ENCODE data around the gene FAM168A. TPM values are rescaled to one million over a fixed set of nuclear protein-coding genes. Genes with fewer than 3 reads are reported as not detected.

Gene FAM168A
- polyA plus RNA-seq, 3 donors: 6.8 to 11.1 (median 10.0) TPM

DNA sequence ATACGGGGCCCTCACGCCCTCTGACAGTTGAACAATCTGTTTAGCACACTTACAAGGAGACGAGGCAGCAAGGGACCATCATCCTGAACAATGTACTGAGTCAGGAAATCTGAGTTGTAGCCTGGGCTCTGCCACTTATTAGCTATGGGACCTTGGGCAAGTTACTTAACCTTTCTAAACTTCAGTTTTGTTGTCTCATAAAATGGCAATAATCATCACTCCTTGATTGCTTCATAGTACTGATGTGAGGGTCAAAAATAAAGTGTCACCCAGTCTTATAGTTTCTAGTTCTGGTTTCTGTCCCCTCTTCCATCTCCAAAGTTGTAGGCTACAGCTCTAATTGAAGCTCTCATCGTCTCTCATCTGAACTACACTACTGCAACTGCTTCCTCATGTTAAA is 175.0 kb downstream of the FAM168A start:
- WGBS, 3 donors: 89 to 95% (median 92%) methylated on average over 4 of the region's 4 CpGs
- H3K27ac ChIP-seq (ENCODE audit: low read depth, low read length): no peak overlapping the region

DNA sequence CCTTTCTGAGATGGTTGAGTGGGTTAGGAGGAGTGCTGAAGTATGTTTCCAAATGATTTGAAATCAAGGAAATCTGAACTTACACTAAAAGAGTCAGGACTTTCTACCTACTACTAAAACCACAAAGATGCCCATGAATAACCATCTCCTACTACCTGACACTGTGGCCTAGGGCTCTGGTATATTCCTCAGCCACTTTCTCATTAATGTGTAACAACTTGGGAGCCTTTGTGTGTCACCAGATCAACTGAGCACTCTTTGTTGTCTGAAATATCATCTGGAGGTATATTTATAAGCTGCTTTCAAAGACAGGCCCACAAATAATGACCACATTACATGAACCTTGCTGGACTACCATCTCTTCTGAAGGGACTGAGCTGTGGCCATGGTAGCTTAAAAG is 177.8 kb downstream of the FAM168A start:
- no peak overlapping the region for H3K27ac ChIP-seq (ENCODE audit: low read depth, low read length)

DNA sequence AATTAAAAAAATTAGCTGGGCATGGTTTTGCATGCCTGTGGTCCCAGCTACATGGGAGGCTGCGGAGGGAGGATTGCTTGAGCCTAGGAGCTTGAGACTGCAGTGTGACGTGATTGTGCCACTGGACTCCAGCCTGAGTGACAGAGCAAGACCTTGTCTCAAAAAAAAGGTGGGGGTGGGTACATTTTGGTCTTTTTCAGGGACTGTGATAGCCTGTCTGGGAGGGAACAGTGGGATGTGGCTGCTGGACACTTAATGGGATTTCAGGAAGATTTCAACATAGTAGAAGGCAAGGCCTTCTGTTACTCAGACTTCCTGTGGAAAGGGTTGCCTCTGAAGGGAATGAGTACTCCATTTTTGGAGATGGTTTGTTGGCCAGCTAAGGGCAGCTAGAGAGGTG is 181.1 kb downstream of the FAM168A start:
- 94 to 100% (median 98%) methylated on average over 2 of the region's 2 CpGs for WGBS, 3 donors
- no peak overlapping the region for H3K27ac ChIP-seq (ENCODE audit: low read depth, low read length)

DNA sequence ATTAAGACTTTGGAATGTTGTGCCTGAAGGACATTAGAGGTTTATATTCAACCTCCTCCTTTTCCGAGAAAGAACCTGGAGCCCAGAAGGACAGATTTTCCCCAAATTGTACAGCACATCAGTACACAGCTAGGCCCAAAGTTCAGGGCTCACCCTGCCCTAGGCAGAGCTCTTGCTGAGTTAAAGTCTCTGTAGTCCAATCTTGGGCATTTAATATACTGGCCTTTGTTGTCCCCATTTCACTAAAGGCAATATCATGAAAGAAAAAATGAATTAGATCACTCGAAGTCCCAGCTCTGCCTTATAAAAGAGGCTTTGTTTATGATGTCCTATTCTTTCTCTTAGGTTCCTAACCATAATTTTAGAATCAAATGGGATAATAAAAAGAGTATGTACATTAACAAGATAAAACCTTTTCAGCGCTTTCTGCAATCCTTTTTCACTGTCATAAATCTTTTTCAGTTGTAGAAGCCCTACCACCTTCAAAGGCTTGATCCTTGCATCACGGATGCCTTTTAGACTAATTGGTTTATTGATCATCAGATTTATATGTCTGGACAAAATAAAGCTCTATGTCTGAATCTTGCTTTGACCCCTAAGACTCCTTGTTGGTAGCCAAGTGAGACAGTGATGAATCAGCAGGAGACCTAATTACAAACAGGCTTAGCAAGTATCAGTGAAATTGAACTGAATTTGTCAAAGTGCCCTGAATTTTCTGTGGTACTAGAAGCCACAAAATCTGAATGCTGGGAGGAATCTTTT is 181.9 kb downstream of the FAM168A start:
- 77 to 93% (median 93%) methylated on average over 4 of the region's 4 CpGs for whole genome bisulfite sequencing, 3 donors
- H3K27ac ChIP-seq (ENCODE audit: low read depth, low read length): no peak overlapping the region

DNA sequence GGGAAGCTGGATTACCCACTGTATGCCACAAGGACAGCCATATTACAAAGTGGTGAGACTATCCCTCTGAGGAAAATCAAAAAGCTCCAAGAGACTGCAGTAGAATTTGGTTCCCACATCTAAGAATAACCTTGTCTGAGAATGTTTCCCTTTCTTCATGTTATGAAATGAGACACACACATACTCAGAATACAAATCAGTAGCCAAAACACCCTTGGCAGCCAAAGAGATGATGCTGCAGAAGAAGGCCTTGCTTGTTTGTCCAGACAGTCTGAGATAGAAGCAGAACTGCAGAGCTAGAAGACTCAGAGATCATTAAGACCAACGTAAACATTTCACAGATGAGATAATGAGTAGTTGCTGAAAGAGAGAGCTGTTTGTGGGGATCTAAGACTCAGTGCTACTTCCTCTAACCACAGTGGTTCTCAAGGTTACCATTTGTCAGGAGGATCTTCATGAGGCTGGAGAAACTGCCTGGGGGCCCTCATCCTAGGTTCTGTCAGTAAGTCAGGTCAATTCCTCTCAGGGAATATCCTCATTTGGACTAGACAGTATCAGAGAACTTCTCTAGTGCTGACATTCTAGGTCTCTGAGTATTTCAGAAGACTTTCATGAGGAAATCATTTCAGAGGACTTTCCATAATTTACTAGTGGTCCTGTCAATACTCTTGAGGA is 182.8 kb downstream of the FAM168A start:
- H3K27ac ChIP-seq (ENCODE audit: low read depth, low read length): no peak overlapping the region
- WGBS, 3 donors: 39 to 68% (median 41%) methylated on average over 1 of the region's 1 CpG

DNA sequence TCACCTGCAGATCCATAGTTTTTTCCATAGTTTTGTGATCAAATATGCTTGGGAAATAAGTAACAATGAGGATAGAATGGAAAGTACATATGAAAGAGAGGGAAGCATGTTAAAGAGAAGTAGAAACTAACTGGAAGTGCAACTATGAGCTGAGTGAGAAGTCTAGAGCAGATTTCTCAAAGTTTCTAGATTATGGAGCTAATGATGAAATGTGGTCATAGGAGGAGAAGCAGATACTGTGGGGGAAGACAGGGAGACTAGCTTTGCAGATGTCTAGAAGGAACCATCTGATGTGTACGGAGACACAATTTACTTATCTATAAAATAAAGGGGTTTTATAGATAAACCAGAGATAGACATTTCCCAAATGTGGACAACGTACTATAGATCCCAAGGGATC is 184.7 kb downstream of the FAM168A start:
- H3K27ac ChIP-seq (ENCODE audit: low read depth, low read length): no peak overlapping the region
- WGBS, 3 donors: 75 to 90% (median 87%) methylated on average over 2 of the region's 2 CpGs

DNA sequence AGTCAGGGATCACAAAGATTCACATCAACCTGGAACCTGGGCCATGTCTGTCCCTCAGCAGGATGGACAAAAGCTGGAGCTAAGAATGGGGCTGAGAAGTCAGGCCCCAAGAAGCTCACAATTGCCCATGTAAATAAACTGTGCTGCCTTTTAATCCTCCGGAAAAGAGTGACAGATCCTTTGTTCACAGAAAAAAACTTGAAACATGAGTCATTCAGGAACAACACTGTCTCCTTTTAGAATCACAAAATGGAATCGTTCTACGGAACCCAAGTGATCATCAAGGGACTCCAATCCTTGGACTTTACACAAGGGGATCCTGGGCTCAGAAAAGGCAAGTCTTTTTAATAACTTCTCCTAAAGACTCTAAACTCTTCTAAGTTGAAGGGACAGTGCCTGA is 185.6 kb downstream of the FAM168A start:
- 78 to 88% (median 86%) methylated on average over 3 of the region's 3 CpGs for WGBS, 3 donors
- H3K27ac ChIP-seq (ENCODE audit: low read depth, low read length): no peak overlapping the region

DNA sequence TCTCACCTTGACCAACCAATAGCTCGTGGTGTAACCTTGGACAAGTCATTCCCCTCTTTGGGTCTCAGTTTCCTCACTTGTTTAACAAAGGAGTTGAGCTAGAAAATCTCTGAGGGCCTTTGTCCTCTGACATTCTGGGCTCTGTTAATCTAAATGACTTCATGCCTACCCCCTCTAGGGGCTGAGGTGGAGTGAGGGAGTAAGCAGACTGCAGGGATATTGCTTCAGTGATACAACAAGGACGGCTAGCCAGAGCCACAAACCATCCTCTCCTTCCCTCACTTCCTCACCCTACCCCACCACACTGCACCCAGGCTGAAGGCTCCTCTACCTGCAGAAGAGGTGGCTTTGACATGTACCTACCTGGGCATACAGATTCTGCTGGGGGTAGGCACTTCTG is 186.9 kb downstream of the FAM168A start:
- H3K27ac ChIP-seq (ENCODE audit: low read depth, low read length): no peak overlapping the region
- WGBS, 3 donors: 72 to 94% (median 76%) methylated on average over 2 of the region's 2 CpGs

DNA sequence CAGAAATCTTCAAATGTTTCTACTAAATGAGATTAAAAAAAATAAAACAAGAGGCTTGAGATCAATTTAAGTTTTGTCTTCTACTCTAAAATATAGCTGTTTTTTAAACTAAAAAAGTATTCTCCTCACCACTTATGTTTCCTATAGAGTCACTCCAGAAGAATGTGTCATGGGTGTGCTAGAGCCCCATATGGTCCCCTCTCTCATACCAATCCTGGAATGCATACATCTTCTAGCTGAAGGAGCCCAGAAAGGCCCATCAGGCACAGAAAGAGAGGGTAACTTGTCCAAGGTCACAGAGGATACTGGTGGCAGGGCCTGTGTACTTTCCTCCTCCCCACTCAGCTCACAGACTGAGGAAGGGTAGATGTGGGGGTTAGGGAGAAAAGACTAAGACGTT is 187.3 kb downstream of the FAM168A start:
- WGBS, 3 donors: 58 to 100% (median 78%) methylated on average over 1 of the region's 1 CpG
- H3K27ac ChIP-seq (ENCODE audit: low read depth, low read length): no peak overlapping the region

DNA sequence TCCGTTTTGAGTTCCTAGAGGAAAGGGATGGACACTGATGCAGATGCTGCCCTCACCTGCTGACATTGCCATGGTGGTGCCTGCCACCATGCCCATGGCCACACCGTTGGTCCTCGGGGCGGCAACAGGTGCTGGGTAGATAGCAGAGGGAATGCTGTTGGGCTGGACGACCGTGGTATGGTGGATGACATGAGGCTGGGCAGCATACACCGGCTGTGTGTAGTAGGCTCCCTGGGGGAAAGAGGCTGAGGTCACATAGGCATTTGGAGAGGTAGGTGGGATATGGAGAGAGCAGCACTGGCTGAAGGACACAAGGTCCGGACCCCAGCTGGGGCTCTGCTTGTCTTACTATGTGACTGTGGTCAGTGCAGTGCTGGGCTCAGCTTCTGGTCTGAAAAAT is 188.5 kb downstream of the FAM168A start:
- no peak overlapping the region for H3K27ac ChIP-seq (ENCODE audit: low read depth, low read length)
- WGBS, 3 donors: 94% methylated on average over 8 of the region's 8 CpGs

DNA sequence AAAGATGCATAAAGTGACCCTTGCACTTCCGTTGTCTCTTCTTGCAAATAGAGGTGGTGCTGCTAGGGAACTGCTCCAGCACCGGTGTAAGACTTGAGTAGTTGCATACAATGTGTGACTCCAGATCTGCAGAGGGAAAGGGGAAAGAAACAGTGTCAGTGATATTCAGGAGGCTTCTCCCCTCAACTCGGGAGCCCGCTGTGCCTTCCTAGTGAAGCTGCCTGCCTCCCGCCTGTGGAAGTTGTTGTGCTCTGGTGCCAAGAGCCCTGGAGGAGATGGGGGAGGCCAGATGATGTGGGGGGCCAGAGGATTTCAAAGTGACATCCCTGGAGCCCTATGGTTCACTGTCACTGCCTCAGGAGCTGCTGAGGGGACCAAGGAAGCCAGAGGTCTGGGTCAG is 191.3 kb downstream of the FAM168A start:
- no peak overlapping the region for H3K27ac ChIP-seq (ENCODE audit: low read depth, low read length)
- 89 to 92% (median 89%) methylated on average over 5 of the region's 5 CpGs for WGBS, 3 donors

DNA sequence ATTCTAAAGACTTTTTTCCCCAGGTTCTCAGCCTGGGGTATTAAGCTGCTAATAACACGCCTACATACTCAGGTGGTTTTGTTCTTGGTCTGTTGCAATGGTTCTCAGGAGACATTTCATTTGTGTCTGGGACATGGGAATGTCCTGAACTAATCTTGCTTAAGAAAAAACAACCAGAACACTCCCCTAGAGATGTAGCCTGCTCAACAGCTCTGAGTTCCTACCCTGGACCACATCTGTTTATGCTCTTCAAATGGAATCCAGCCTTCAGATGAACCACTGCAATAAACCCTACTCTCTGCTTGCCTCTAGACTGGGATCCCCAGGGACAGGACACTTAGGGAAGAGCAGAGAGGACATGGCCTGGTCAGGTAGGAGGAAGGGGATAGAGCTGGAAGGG is 191.8 kb downstream of the FAM168A start:
- no peak overlapping the region for H3K27ac ChIP-seq (ENCODE audit: low read depth, low read length)
- WGBS, 3 donors: 78 to 90% (median 80%) methylated on average over 1 of the region's 1 CpG

DNA sequence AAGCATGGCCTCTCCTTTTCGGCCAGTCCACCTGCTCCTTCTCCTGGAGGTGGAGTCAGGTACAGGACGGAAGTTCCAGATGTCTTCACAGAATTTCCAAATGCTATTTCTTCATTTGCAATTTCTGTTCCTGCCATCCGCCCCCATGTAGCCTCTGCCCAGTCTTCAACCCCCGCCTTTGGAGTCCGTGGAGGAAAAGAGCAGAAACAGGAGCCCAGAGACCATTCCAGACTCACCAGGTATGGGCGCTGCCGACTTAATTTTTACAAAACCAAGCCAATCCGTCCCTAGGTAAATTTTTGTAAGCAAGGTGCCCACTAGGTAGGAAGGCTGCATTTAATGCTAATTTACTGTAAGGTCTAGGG is 192.8 kb downstream of the FAM168A start:
- H3K27ac ChIP-seq (ENCODE audit: low read depth, low read length): no peak overlapping the region
- WGBS, 3 donors: 75 to 91% (median 89%) methylated on average over 8 of the region's 8 CpGs

DNA sequence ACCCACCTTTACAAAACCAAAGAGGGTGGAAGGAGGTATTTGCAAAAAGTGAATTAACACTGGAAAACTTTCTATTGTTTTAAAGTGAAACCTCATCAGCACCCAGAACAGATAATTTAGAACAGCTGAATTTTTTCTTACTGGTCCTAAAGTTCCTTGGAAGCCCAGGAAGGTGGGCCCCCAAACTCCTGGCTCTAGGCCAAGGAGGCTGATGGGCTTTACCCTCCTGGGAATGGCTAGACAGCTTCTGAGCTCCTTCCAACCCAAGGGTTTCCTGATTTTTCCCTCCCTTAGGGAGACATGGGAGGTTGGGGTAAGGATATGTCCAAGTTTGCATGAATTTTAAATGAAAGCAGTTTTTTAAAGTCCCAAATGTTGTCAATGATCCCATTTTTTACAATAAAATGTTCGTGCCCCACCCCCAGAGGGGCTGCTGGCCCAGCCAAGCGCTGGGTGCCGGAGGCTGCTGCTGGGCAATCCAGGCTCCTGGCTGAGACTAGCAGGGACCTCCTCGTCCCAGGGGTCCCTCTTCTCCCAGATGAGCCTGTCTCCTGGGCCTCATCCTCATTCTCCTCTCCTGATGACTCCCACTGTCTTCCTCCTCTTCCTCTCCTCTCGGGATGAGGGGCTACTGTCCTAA is 193.3 kb downstream of the FAM168A start:
- H3K27ac ChIP-seq (ENCODE audit: low read depth, low read length): no peak overlapping the region
- WGBS, 3 donors: 78 to 94% (median 82%) methylated on average over 5 of the region's 5 CpGs

DNA sequence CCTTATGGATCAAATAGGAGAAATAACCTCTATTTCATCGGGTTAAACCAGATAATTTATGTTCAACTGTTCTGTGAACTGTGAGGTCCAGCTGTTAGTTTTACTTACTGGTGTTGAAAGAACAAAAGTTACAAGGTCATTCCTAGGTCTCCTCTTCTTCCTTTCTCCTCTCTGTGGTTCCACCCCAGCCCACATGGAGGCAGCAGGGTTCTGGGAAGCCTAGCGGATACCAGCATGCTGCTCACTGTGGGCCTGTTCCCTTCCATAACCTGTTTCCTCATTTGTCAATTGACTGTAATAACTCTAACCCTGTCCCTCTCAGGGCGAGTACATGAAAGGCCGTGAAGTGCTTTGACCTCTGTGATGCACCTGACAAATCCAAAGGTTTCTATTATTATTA is 193.9 kb downstream of the FAM168A start:
- WGBS, 3 donors: 40 to 59% (median 50%) methylated on average over 4 of the region's 4 CpGs
- no peak overlapping the region for H3K27ac ChIP-seq (ENCODE audit: low read depth, low read length)

DNA sequence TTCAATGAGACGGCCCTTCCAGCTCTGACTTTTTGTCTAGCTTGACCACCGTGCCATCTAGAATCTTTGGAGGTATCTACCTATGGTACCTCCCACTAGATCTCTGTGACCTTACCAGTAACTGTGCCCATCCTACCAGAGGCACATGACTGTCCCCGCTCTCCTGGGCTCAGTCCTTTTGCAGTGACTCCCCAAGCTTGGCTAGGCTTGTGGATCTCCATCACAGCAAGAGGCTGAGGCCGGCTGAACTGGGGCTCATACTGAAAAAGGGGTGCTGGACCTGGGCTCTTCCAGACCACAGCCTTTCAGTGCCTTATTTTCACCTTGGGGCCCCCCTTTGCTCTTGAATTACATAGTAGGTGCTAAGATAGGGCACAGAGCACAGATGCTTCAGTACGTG is 194.4 kb downstream of the FAM168A start:
- WGBS, 3 donors: 93 to 94% (median 94%) methylated on average over 5 of the region's 5 CpGs
- H3K27ac ChIP-seq (ENCODE audit: low read depth, low read length): no peak overlapping the region

DNA sequence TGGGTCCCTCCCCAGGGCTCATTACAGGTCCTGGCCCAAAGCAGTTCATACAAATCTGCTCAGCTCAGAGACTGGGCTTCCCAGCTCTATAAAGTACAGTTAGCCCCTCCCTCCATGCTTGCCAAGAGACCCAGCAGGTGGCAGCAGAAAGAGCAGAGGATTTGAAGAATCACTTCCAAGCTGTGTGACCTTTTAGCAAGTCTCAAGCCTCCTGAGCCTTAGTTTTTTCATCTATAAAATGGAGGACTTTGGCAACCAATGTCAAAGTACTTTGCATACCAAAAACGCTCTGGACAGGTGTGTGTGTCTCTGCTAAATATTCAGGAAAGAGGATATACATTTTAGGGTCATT is 195.1 kb downstream of the FAM168A start:
- no peak overlapping the region for H3K27ac ChIP-seq (ENCODE audit: low read depth, low read length)
- WGBS, 3 donors: 73 to 88% (median 86%) methylated on average over 1 of the region's 1 CpG

DNA sequence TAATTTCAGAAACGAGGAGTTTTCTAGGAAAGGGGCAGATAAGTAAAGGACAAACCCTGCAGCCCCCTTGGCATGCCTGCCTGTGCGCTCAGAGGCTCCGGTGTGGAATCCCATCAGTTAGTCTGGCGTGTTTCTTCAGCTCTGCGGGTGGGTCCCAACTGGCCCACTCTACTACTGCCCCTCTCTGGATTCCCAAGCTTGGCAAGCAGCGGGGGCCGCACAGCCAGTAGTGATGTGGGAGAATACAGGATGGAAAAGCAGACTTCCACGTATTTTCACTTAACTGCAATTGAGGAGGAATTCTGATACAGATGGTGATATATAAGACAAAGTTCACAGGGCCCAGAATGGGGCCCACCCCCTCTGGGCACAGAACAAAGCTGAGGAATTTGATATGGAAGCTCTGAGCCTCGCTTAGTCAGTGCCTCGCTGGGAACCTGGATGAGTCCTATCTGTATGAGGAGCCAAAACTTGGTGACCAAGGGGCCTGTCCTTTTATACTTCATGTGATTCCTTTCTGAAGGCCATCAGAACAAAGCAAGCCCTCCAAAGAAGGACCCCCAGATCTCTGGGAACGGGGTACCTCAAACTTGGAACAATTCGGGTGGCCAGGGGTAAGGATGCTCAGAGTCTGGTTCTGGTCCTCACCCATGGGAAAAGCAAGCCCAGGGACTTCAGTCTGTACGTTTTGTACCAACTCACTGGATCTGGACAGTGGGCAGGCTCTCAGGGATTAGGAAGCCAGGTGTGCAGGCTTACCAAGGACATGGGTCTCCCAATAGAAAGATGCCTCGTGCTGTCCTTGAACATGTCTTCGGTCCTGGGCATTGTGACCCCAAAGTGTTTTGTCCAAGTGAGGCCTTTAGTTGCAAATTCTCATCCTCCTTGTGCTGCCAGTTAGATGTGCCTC is 195.7 kb downstream of the FAM168A start:
- H3K27ac ChIP-seq (ENCODE audit: low read depth, low read length): no peak overlapping the region
- WGBS, 3 donors: 84 to 87% (median 85%) methylated on average over 15 of the region's 15 CpGs
